Stomach (tissue), 4 donors: Measurements from ENCODE around the gene CFAP46.

Experiments
- EP300 ChIP-seq: sonication (generic); formaldehyde crosslinking; IDR thresholded peaks from one replicate; pipeline ENCODE4 v1.6.1; 2017; ENCODE audit warnings: antibody characterized with exemption
- TF ChIP-seq, protein P1 (sequence below), 7 experiments: fragments of 450-650 bp in 4 of 7; fragments of 200-600 bp in 3 of 7; sonication (generic) in 3 of 7; IDR thresholded peaks; one replicate each; pipeline ENCODE4 v1.5.1; 2016 to 2019; ENCODE audit warnings: antibody characterized with exemption in 7 of 7, control low read depth in 2 of 7, mild to moderate bottlenecking in 1 of 7

DNA sequence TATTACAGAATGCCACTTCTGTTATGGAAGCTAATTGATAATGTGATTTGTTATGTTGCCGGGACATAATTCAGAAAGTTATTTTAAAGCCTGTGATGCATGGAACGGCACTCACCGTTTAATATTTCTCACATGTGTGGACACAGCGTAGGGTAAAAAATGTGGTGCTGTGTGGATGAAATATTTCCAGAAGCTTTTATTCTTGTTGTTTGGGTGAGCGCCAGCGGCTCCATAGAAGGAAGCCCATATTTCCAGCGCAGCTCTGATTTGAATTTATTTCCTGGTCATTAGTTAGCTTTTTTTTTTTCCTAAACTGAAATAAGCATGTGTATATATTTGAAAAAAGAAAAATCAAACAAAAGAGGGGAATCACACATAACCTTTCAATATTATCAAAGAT, 136.3 kb downstream of the CFAP46 start:
- TF ChIP-seq, protein P1, sequence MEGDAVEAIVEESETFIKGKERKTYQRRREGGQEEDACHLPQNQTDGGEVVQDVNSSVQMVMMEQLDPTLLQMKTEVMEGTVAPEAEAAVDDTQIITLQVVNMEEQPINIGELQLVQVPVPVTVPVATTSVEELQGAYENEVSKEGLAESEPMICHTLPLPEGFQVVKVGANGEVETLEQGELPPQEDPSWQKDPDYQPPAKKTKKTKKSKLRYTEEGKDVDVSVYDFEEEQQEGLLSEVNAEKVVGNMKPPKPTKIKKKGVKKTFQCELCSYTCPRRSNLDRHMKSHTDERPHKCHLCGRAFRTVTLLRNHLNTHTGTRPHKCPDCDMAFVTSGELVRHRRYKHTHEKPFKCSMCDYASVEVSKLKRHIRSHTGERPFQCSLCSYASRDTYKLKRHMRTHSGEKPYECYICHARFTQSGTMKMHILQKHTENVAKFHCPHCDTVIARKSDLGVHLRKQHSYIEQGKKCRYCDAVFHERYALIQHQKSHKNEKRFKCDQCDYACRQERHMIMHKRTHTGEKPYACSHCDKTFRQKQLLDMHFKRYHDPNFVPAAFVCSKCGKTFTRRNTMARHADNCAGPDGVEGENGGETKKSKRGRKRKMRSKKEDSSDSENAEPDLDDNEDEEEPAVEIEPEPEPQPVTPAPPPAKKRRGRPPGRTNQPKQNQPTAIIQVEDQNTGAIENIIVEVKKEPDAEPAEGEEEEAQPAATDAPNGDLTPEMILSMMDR (IDR thresholded peaks at IDR 0.05): no peak
- no peak for TF ChIP-seq EP300
